GM12865 (cell line): ENCODE data around the gene NOP9.

Experiments
- DNase-seq: peaks from one replicate; pipeline ENCODE4 v3.0.0; 2010; ENCODE audit warnings: low read depth
- H3K4me3 ChIP-seq: 2 replicates; pipeline ENCODE4 v1.5.1; 2011; ENCODE audit warnings: mild to moderate bottlenecking, low read depth, low read length, control low read depth
- CTCF ChIP-seq: IDR thresholded peaks from 2 replicates; pipeline ENCODE4 v1.5.1; 2011; ENCODE audit warnings: low read length, control low read depth, low read depth, inconsistent platforms; ENCODE audit not compliant: insufficient read depth; ENCODE audit errors: missing control alignments

NOP9 gene

GRCh38 chr14:24264298-24264697, 35.4 kb upstream of the NOP9 start:
- no peak for TF ChIP-seq CTCF
- H3K4me3 ChIP-seq = no peak overlapping the region
- DNase-seq = no peak

- no peak overlapping the region for H3K4me3 ChIP-seq
- TF ChIP-seq CTCF = no peak
- no peak for DNase-seq
Observed at GRCh38 chr14:24266344-24267244, 33.1 kb upstream of the NOP9 start.

GRCh38 chr14:24267516-24267915, 32.1 kb upstream of the NOP9 start:
- no peak for DNase-seq
- TF ChIP-seq CTCF = no peak
- H3K4me3 ChIP-seq = no peak overlapping the region

GRCh38 chr14:24268225-24268624, 31.4 kb upstream of the NOP9 start:
- H3K4me3 ChIP-seq = no peak overlapping the region
- no peak for DNase-seq
- no peak for TF ChIP-seq CTCF

GRCh38 chr14:24269368-24269767, 30.3 kb upstream of the NOP9 start:
- DNase-seq = no peak
- H3K4me3 ChIP-seq = no peak overlapping the region
- TF ChIP-seq CTCF = no peak

GRCh38 chr14:24269910-24270536, 29.6 kb upstream of the NOP9 start:
- no peak for DNase-seq
- no peak overlapping the region; the same call in 1 of the 2 replicates for H3K4me3 ChIP-seq
- no peak for TF ChIP-seq CTCF
